GM12878 (cell line): ENCODE measurements around the gene TTLL8.

Experiments used
- ETV6 ChIP-seq, 2 experiments: fragments of 450-650 bp in 1 of 2; IDR thresholded peaks in 1 of 2; conservative IDR thresholded peaks in 1 of 2; 2 replicates each; pipeline ENCODE4 v1.6.1; 2014; ENCODE audit warnings: antibody characterized with exemption in 1 of 2, borderline replicate concordance in 1 of 2, low read depth in 1 of 2, mild to moderate bottlenecking in 1 of 2, moderate library complexity in 1 of 2
- JUNB ChIP-seq: IDR thresholded peaks from 2 replicates; pipeline ENCODE4 v1.6.1; 2016; ENCODE audit warnings: antibody characterized with exemption, mild to moderate bottlenecking
- ZBED1 ChIP-seq: IDR thresholded peaks from 2 replicates; pipeline ENCODE4 v1.6.1; 2016; ENCODE audit warnings: borderline replicate concordance
- TF ChIP-seq, protein P1 (sequence below): fragments of 450-650 bp; IDR thresholded peaks from 2 replicates; pipeline ENCODE4 v1.6.1; 2017; ENCODE audit warnings: mild to moderate bottlenecking
- TF ChIP-seq, protein P2 (sequence below), 3 experiments: IDR thresholded peaks in 2 of 3; conservative IDR thresholded peaks in 1 of 3; 2 replicates each; pipeline ENCODE4 v1.5.1; 2011; ENCODE audit warnings: low read depth in 3 of 3, low read length in 3 of 3, mild to moderate bottlenecking in 3 of 3, control low read depth in 2 of 3, moderate library complexity in 2 of 3, inconsistent platforms in 1 of 3, mixed read lengths in 1 of 3; ENCODE audit not compliant: control insufficient read depth in 2 of 3, insufficient read depth in 1 of 3; ENCODE audit errors: extremely low read depth in 1 of 3

DNA sequence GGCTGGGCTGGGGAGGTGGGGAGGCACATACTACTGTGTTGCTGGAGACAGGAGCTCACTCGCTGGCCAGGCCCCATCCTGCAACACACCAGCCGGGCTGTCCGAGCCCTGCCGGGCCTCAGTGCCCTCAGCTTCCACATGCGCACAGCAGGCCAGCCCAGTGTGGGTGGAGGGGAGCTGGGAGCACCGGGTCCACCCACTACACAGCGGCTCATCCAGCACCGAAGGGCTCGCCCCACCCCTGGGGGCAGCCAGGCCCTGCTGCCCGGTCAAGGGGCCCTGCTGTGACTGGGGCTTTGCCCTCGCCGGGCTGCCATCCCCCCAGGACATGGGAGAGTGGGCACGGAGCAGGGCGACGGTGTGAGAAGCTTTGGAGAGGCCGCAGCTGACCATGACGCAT lies 9.3 kb downstream of the TTLL8 start:
- TF ChIP-seq, protein P1, sequence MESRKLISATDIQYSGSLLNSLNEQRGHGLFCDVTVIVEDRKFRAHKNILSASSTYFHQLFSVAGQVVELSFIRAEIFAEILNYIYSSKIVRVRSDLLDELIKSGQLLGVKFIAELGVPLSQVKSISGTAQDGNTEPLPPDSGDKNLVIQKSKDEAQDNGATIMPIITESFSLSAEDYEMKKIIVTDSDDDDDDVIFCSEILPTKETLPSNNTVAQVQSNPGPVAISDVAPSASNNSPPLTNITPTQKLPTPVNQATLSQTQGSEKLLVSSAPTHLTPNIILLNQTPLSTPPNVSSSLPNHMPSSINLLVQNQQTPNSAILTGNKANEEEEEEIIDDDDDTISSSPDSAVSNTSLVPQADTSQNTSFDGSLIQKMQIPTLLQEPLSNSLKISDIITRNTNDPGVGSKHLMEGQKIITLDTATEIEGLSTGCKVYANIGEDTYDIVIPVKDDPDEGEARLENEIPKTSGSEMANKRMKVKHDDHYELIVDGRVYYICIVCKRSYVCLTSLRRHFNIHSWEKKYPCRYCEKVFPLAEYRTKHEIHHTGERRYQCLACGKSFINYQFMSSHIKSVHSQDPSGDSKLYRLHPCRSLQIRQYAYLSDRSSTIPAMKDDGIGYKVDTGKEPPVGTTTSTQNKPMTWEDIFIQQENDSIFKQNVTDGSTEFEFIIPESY, result no peak
- TF ChIP-seq ZBED1, result no peak
- TF ChIP-seq JUNB, result no peak
- TF ChIP-seq, protein P2, sequence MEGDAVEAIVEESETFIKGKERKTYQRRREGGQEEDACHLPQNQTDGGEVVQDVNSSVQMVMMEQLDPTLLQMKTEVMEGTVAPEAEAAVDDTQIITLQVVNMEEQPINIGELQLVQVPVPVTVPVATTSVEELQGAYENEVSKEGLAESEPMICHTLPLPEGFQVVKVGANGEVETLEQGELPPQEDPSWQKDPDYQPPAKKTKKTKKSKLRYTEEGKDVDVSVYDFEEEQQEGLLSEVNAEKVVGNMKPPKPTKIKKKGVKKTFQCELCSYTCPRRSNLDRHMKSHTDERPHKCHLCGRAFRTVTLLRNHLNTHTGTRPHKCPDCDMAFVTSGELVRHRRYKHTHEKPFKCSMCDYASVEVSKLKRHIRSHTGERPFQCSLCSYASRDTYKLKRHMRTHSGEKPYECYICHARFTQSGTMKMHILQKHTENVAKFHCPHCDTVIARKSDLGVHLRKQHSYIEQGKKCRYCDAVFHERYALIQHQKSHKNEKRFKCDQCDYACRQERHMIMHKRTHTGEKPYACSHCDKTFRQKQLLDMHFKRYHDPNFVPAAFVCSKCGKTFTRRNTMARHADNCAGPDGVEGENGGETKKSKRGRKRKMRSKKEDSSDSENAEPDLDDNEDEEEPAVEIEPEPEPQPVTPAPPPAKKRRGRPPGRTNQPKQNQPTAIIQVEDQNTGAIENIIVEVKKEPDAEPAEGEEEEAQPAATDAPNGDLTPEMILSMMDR (IDR thresholded peaks at IDR 0.05 in 2 of 3, conservative IDR thresholded peaks at IDR 0.05 in 1 of 3; ENCODE audit: control insufficient read depth in 2 of 3, extremely low read depth in 1 of 3, insufficient read depth in 1 of 3, low read depth in 3 of 3, low read length in 3 of 3), result no peak
- TF ChIP-seq ETV6 (conservative IDR thresholded peaks at IDR 0.05 in 1 of 2, IDR thresholded peaks at IDR 0.05 in 1 of 2; ENCODE audit: borderline replicate concordance in 1 of 2, low read depth in 1 of 2), result no peak
